Measurements from ENCODE around the gene GALR3.

The GALR3 gene

DNA sequence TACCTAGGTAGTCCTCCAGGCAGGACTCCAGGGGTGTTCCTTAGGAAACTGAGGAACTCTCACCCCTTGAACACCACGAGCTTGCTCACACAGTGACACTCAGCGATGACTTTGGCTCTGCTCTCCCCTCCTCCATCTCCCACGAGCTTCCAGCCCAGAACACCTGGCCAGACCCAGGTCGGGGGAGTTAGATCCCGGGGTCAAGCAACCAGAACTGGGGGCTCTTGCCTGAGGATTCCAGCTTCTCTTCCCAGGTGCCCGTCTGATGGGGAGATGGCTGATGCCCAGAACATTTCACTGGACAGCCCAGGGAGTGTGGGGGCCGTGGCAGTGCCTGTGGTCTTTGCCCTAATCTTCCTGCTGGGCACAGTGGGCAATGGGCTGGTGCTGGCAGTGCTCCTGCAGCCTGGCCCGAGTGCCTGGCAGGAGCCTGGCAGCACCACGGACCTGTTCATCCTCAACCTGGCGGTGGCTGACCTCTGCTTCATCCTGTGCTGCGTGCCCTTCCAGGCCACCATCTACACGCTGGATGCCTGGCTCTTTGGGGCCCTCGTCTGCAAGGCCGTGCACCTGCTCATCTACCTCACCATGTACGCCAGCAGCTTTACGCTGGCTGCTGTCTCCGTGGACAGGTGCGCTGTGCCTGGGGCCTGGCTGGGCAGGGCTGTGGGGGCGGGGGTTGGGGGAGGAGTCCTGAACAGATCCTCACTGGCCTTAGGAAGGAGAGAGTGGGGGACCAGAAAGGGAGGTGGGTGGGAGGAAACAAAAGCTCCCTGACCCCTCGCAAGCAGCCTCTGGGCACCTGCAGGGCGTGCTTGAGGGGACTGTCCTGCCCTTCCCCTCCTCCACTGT is at the start of gene GALR3:
GALR3 (plus strand) TSS at position 249 of the 852 bp plus-strand sequence; CDS start at position 274, 25 bp downstream.
- TF ChIP-seq, protein P1, sequence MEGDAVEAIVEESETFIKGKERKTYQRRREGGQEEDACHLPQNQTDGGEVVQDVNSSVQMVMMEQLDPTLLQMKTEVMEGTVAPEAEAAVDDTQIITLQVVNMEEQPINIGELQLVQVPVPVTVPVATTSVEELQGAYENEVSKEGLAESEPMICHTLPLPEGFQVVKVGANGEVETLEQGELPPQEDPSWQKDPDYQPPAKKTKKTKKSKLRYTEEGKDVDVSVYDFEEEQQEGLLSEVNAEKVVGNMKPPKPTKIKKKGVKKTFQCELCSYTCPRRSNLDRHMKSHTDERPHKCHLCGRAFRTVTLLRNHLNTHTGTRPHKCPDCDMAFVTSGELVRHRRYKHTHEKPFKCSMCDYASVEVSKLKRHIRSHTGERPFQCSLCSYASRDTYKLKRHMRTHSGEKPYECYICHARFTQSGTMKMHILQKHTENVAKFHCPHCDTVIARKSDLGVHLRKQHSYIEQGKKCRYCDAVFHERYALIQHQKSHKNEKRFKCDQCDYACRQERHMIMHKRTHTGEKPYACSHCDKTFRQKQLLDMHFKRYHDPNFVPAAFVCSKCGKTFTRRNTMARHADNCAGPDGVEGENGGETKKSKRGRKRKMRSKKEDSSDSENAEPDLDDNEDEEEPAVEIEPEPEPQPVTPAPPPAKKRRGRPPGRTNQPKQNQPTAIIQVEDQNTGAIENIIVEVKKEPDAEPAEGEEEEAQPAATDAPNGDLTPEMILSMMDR (conservative IDR thresholded peaks at IDR 0.05) = no peak
- peak within 1 kb of the TSS; percentile 74 for H3K27ac ChIP-seq

GRCh38 chr22:37774728-37775127 is 48.5 kb upstream of the GALR3 start:
- TF ChIP-seq, protein P1 (conservative IDR thresholded peaks at IDR 0.05) = no peak
- no peak overlapping the region for H3K27ac ChIP-seq

- peak overlapping the region; percentile 57 for H3K27ac ChIP-seq
- TF ChIP-seq, protein P1 (conservative IDR thresholded peaks at IDR 0.05) = no peak
These were observed 47.2 kb upstream of the GALR3 start for GRCh38 chr22:37775785-37776638.

- peak overlapping the region; percentile 57 for H3K27ac ChIP-seq
- TF ChIP-seq, protein P1 (conservative IDR thresholded peaks at IDR 0.05) = no peak
These were observed 46.6 kb upstream of the GALR3 start for GRCh38 chr22:37776639-37777005.

- TF ChIP-seq, protein P1 (conservative IDR thresholded peaks at IDR 0.05) = no peak
- H3K27ac ChIP-seq = peak overlapping the region; percentile 57
These were observed 46.0 kb upstream of the GALR3 start for GRCh38 chr22:37777122-37777687.

GRCh38 chr22:37778370-37779009 is 44.7 kb upstream of the GALR3 start:
- no peak overlapping the region; the same call in 1 of the 2 replicates for H3K27ac ChIP-seq
- TF ChIP-seq, protein P1 (conservative IDR thresholded peaks at IDR 0.05) = no peak

Measured in VCaP (cell line).